GM23248 (cell line): Measurements from ENCODE around the gene CDK8.

Source experiments
- EZH2 ChIP-seq: fragments of 200-600 bp; sonication (generic); IDR thresholded peaks from 2 replicates; pipeline ENCODE4 v1.6.1; 2018; ENCODE audit warnings: antibody characterized with exemption, mild to moderate bottlenecking; ENCODE audit not compliant: insufficient read depth, poor library complexity, severe bottlenecking
- EZH2phosphoT487 ChIP-seq: fragments of 200-600 bp; sonication (generic); IDR thresholded peaks from 2 replicates; pipeline ENCODE4 v1.6.1; 2018; ENCODE audit warnings: antibody characterized with exemption, moderate library complexity, mild to moderate bottlenecking, low read depth; ENCODE audit not compliant: insufficient read depth

- no peak for TF ChIP-seq EZH2
- no peak for TF ChIP-seq EZH2phosphoT487
Observed at GRCh38 chr13:26376430-26376829, 122.5 kb downstream of the CDK8 start.
